Neural cell (in vitro differentiated cells): ENCODE measurements around the gene COASY. TPM values are rescaled to one million over a fixed set of nuclear protein-coding genes. Genes with fewer than 3 reads are reported as not detected.

Experiments
- H2AFZ ChIP-seq: fragments of 200-600, 300-800 bp; sonication (generic), shearing (Covaris generic); 2 replicates; pipeline ENCODE4 v1.6.0; 2014; ENCODE audit warnings: low read depth, mild to moderate bottlenecking, antibody characterized with exemption, low read length, moderate library complexity
- H3F3A ChIP-seq: fragments of 200-600 bp; shearing (Covaris generic); 2 replicates; pipeline ENCODE4 v1.6.1; 2016; ENCODE audit warnings: mild to moderate bottlenecking, moderate library complexity, mixed read lengths, antibody characterized with exemption, low read length; ENCODE audit not compliant: insufficient read depth, poor library complexity, severe bottlenecking
- H3K27ac ChIP-seq: fragments of 200-600, 300-800 bp; sonication (generic), shearing (Covaris generic); 2 replicates; pipeline ENCODE4 v1.5.1; 2014; ENCODE audit warnings: mild to moderate bottlenecking, low read length, moderate library complexity
- H3K27me3 ChIP-seq: fragments of 300-800, 200-600 bp; sonication (generic), shearing (Covaris generic); 2 replicates; pipeline ENCODE4 v1.6.0; 2014; ENCODE audit warnings: mild to moderate bottlenecking, low read depth, low read length, moderate library complexity; ENCODE audit not compliant: insufficient read depth
- H3K36me3 ChIP-seq: fragments of 300-800, 200-600 bp; sonication (generic), shearing (Covaris generic); 2 replicates; pipeline ENCODE4 v1.5.1; 2014; ENCODE audit warnings: mild to moderate bottlenecking, antibody characterized with exemption, low read length, moderate library complexity; ENCODE audit not compliant: insufficient read depth
- H3K4me2 ChIP-seq: fragments of 300-800, 200-600 bp; sonication (generic), shearing (Covaris generic); 2 replicates; pipeline ENCODE4 v1.6.0; 2014; ENCODE audit warnings: mild to moderate bottlenecking, low read length
- H3K4me3 ChIP-seq: fragments of 300-800, 200-600 bp; sonication (generic), shearing (Covaris generic); 2 replicates; pipeline ENCODE4 v1.5.1; 2014; ENCODE audit warnings: mild to moderate bottlenecking, low read length, moderate library complexity
- H3K79me2 ChIP-seq: fragments of 200-600 bp; shearing (Covaris generic); replicated peaks from 2 replicates; pipeline ENCODE4 v1.6.0; 2014; ENCODE audit warnings: mild to moderate bottlenecking, low read length, moderate library complexity; ENCODE audit not compliant: insufficient read depth
- H3K9ac ChIP-seq: fragments of 300-800, 200-600 bp; sonication (generic), shearing (Covaris generic); 2 replicates; pipeline ENCODE4 v1.6.1; 2016; ENCODE audit warnings: mild to moderate bottlenecking, low read length, mixed read lengths
- H3K9me2 ChIP-seq: fragments of 200-600 bp; shearing (Covaris generic); 2 replicates; pipeline ENCODE4 v1.6.1; 2016; ENCODE audit warnings: mild to moderate bottlenecking, low read length, mixed read lengths; ENCODE audit not compliant: insufficient read depth
- H3K9me3 ChIP-seq: fragments of 200-600, 300-800 bp; sonication (generic), shearing (Covaris generic); 2 replicates; pipeline ENCODE4 v1.6.1; 2016; ENCODE audit warnings: mild to moderate bottlenecking, mixed run types, low read length, moderate library complexity, mixed read lengths
- H4K20me1 ChIP-seq: fragments of 200-600 bp; shearing (Covaris generic); 2 replicates; pipeline ENCODE4 v1.6.1; 2016; ENCODE audit warnings: mild to moderate bottlenecking, mixed run types; ENCODE audit not compliant: insufficient read depth
- CTCF ChIP-seq: fragments of 450-650 bp; IDR thresholded peaks from 2 replicates; pipeline ENCODE4 v1.5.1; 2014; ENCODE audit warnings: antibody characterized with exemption, mild to moderate bottlenecking, moderate library complexity; ENCODE audit not compliant: poor library complexity, severe bottlenecking
- EP300 ChIP-seq: fragments of 450-650 bp; conservative IDR thresholded peaks from 2 replicates; pipeline ENCODE4 v1.6.1; 2014; ENCODE audit warnings: antibody characterized with exemption, mild to moderate bottlenecking, moderate library complexity; ENCODE audit not compliant: poor library complexity, severe bottlenecking
- EZH2 ChIP-seq: fragments of 200-600, 300-800 bp; shearing (Covaris generic), sonication (generic); IDR thresholded peaks from 2 replicates; pipeline ENCODE4 v1.6.1; 2014; ENCODE audit warnings: antibody characterized with exemption, low read length, borderline replicate concordance, mild to moderate bottlenecking; ENCODE audit not compliant: insufficient read depth, poor library complexity, severe bottlenecking
- MXI1 ChIP-seq: fragments of 450-650 bp; conservative IDR thresholded peaks from 2 replicates; pipeline ENCODE4 v1.6.1; 2014; ENCODE audit warnings: antibody characterized with exemption, mild to moderate bottlenecking; ENCODE audit not compliant: poor library complexity, severe bottlenecking
- POLR2AphosphoS5 ChIP-seq: IDR thresholded peaks from 2 replicates; pipeline ENCODE4 v1.6.1; 2012
- RAD21 ChIP-seq: fragments of 450-650 bp; conservative IDR thresholded peaks from 2 replicates; pipeline ENCODE4 v1.6.1; 2014; ENCODE audit warnings: antibody characterized with exemption, mild to moderate bottlenecking, moderate library complexity
- REST ChIP-seq: IDR thresholded peaks from 2 replicates; pipeline ENCODE4 v1.6.1; 2012; ENCODE audit warnings: borderline replicate concordance
- SMC3 ChIP-seq: fragments of 450-650 bp; conservative IDR thresholded peaks from 2 replicates; pipeline ENCODE4 v1.6.1; 2014; ENCODE audit warnings: antibody characterized with exemption, mild to moderate bottlenecking, moderate library complexity; ENCODE audit not compliant: poor library complexity
- TAF1 ChIP-seq: IDR thresholded peaks from 2 replicates; pipeline ENCODE4 v1.6.1; 2012; ENCODE audit warnings: low read depth
- polyA plus RNA-seq: library from polyadenylated mRNA; depleted of rRNA; stranded (reverse); fragments of >200 nt; gene quantifications from 2 replicates; pipeline ENCODE4 v1.2.3, GENCODE V29; 2014

COASY gene
- polyA plus RNA-seq, 1 donor from 2014 or later: 8.2 TPM

GRCh38 chr17:42591411-42591810 is 29.5 kb downstream of the COASY start:
- Histone ChIP-seq H3F3A (no peaks in the 10 kb centered on the region), H3K4me3 (no peak overlapping the region), H4K20me1 (no peaks in the 10 kb centered on the region), H3K9me2 (no peaks in the 10 kb centered on the region), H3K79me2 (peaks cover 4% of the 10 kb centered on the region), H3K9me3 (no peaks in the 10 kb centered on the region), H2AFZ (no peak overlapping the region), H3K27me3 (no peaks in the 10 kb centered on the region), H3K9ac (no peak overlapping the region), H3K27ac (no peak overlapping the region), H3K36me3 (no peaks in the 10 kb centered on the region), H3K4me2 (no peak overlapping the region)
- TF ChIP-seq RAD21 (no peak), SMC3 (no peak), TAF1 (no peak), EP300 (no peak), REST (no peak)

GRCh38 chr17:42596386-42596785 is 34.4 kb downstream of the COASY start:
- Histone ChIP-seq H3K36me3 (no peaks in the 10 kb centered on the region), H4K20me1 (no peaks in the 10 kb centered on the region), H3K9ac (no peak overlapping the region), H3K79me2 (peaks cover 12% of the 10 kb centered on the region), H3K4me3 (no peak overlapping the region), H3K9me2 (no peaks in the 10 kb centered on the region), H3F3A (no peaks in the 10 kb centered on the region), H3K27ac (no peak overlapping the region), H3K4me2 (no peak overlapping the region), H3K9me3 (no peaks in the 10 kb centered on the region), H3K27me3 (no peaks in the 10 kb centered on the region), H2AFZ (no peak overlapping the region)
- TF ChIP-seq TAF1: no peak
- TF ChIP-seq RAD21: no peak
- no peak for TF ChIP-seq REST
- TF ChIP-seq MXI1: no peak
- TF ChIP-seq EZH2: no peak
- no peak for TF ChIP-seq SMC3
- no peak for TF ChIP-seq POLR2AphosphoS5
- no peak for TF ChIP-seq EP300
- TF ChIP-seq CTCF: no peak
